H9 (cell line): ENCODE data around the gene SH3GL3. TPM values are rescaled to one million over a fixed set of nuclear protein-coding genes. Genes with fewer than 3 reads are reported as not detected.
A peak's percentile ranks its signal among the peaks of the same experiment; 100 is the strongest.

ENCODE experiments used
- DNase-seq: peaks from one replicate; pipeline ENCODE4 v3.0.0-alpha.2; 2017
- H2AFZ ChIP-seq: one replicate; pipeline ENCODE4 v1.6.1; 2013; ENCODE audit warnings: mild to moderate bottlenecking, low read length, control low read depth, moderate library complexity
- H2AK5ac ChIP-seq: 2 replicates; pipeline ENCODE4 v1.6.1; 2013; ENCODE audit warnings: low read length, control low read depth, mixed read lengths; ENCODE audit not compliant: insufficient read length
- H2BK120ac ChIP-seq: one replicate; pipeline ENCODE4 v1.6.1; 2013; ENCODE audit warnings: low read depth, mild to moderate bottlenecking, low read length, control low read depth, inconsistent platforms; ENCODE audit not compliant: poor library complexity, severe bottlenecking
- H2BK12ac ChIP-seq: 2 replicates; pipeline ENCODE4 v1.6.1; 2013; ENCODE audit warnings: low read length, control low read depth, mixed read lengths, low read depth; ENCODE audit not compliant: insufficient read length
- H2BK15ac ChIP-seq: 2 replicates; pipeline ENCODE4 v1.6.1; 2013; ENCODE audit warnings: low read depth, low read length, control low read depth
- H2BK20ac ChIP-seq: one replicate; pipeline ENCODE4 v1.6.1; 2013; ENCODE audit warnings: low read depth, mild to moderate bottlenecking, low read length, control low read depth, inconsistent platforms; ENCODE audit not compliant: poor library complexity, severe bottlenecking
- H2BK5ac ChIP-seq: 2 replicates; pipeline ENCODE4 v1.6.1; 2013; ENCODE audit warnings: low read length, control low read depth, mixed read lengths; ENCODE audit not compliant: insufficient read length
- H3K14ac ChIP-seq: 2 replicates; pipeline ENCODE4 v1.6.1; 2013; ENCODE audit warnings: low read length, control low read depth; ENCODE audit not compliant: insufficient read depth
- H3K18ac ChIP-seq: 2 replicates; pipeline ENCODE4 v1.6.1; 2013; ENCODE audit warnings: low read depth, mild to moderate bottlenecking, mixed read lengths, low read length, control low read depth; ENCODE audit not compliant: insufficient read length
- H3K23ac ChIP-seq: 2 replicates; pipeline ENCODE4 v1.6.1; 2013; ENCODE audit warnings: low read length, control low read depth, mixed read lengths, low read depth; ENCODE audit not compliant: insufficient read length
- H3K23me2 ChIP-seq: 2 replicates; pipeline ENCODE4 v1.6.1; 2013; ENCODE audit warnings: low read depth, mild to moderate bottlenecking, mixed read lengths, low read length, control low read depth; ENCODE audit not compliant: insufficient read length, poor library complexity, severe bottlenecking
- H3K27ac ChIP-seq: 2 replicates; pipeline ENCODE4 v1.5.1; 2013; ENCODE audit warnings: low read length, control low read depth, mixed read lengths, low read depth; ENCODE audit not compliant: insufficient read length
- H3K27me3 ChIP-seq: 2 replicates; pipeline ENCODE4 v1.6.1; 2013; ENCODE audit warnings: low read length, control low read depth, inconsistent platforms; ENCODE audit not compliant: insufficient read depth
- H3K4ac ChIP-seq: 2 replicates; pipeline ENCODE4 v1.6.1; 2013; ENCODE audit warnings: low read depth, mild to moderate bottlenecking, control low read depth, inconsistent platforms, low read length, moderate library complexity
- H3K4me1 ChIP-seq: 2 replicates; pipeline ENCODE4 v1.6.1; 2013; ENCODE audit warnings: low read length, control low read depth, inconsistent platforms; ENCODE audit not compliant: insufficient read depth
- H3K4me2 ChIP-seq: 2 replicates; pipeline ENCODE4 v1.6.1; 2013; ENCODE audit warnings: low read length, control low read depth, mixed read lengths; ENCODE audit not compliant: insufficient read length, insufficient read depth
- H3K56ac ChIP-seq: 2 replicates; pipeline ENCODE4 v1.6.1; 2013; ENCODE audit warnings: low read depth, mild to moderate bottlenecking, mixed read lengths, low read length, control low read depth; ENCODE audit not compliant: insufficient read length
- H3K79me1 ChIP-seq: 2 replicates; pipeline ENCODE4 v1.6.1; 2013; ENCODE audit warnings: low read depth, mild to moderate bottlenecking, moderate library complexity, low read length, control low read depth, inconsistent platforms; ENCODE audit not compliant: insufficient read depth, poor library complexity, severe bottlenecking
- H3K79me2 ChIP-seq: 2 replicates; pipeline ENCODE4 v1.6.1; 2013; ENCODE audit warnings: low read length, control low read depth, inconsistent platforms; ENCODE audit not compliant: insufficient read depth
- H3K9ac ChIP-seq: 2 replicates; pipeline ENCODE4 v1.6.1; 2013; ENCODE audit warnings: low read length, control low read depth, mixed read lengths; ENCODE audit not compliant: insufficient read length; ENCODE audit errors: extremely low read depth
- H3K9me3 ChIP-seq: one replicate; pipeline ENCODE4 v1.6.1; 2013; ENCODE audit warnings: low read depth, low read length, inconsistent platforms; ENCODE audit not compliant: control insufficient read depth
- H3T11ph ChIP-seq: one replicate; pipeline ENCODE4 v1.6.1; 2013; ENCODE audit warnings: mild to moderate bottlenecking, low read length, control low read depth, inconsistent platforms
- H4K20me1 ChIP-seq: one replicate; pipeline ENCODE4 v1.6.1; 2013; ENCODE audit not compliant: control insufficient read depth, insufficient read length, insufficient read depth
- H4K5ac ChIP-seq: 2 replicates; pipeline ENCODE4 v1.6.1; 2013; ENCODE audit warnings: low read depth, mild to moderate bottlenecking, mixed read lengths, low read length, control low read depth; ENCODE audit not compliant: insufficient read length
- H4K8ac ChIP-seq: replicated peaks from 2 replicates; pipeline ENCODE4 v1.6.1; 2013; ENCODE audit warnings: low read length, control low read depth, mixed read lengths, low read depth; ENCODE audit not compliant: insufficient read length
- H4K91ac ChIP-seq: 2 replicates; pipeline ENCODE4 v1.6.1; 2013; ENCODE audit warnings: low read depth, mild to moderate bottlenecking, moderate library complexity, mixed read lengths, low read length, control low read depth; ENCODE audit not compliant: insufficient read length
- H3K27ac Mint-ChIP-seq, 3 experiments: 2 replicates in 2 of 3; 3 replicates in 1 of 3; pipeline ENCODE4 v1.8.0; 2020 to 2021; ENCODE audit warnings: mixed read lengths in 3 of 3, mild to moderate bottlenecking in 1 of 3, moderate library complexity in 1 of 3
- H3K27me3 Mint-ChIP-seq: 2 replicates; pipeline ENCODE4 v1.8.0; 2021; ENCODE audit warnings: low read depth, mild to moderate bottlenecking, moderate library complexity, mixed read lengths
- H3K36me3 Mint-ChIP-seq, 3 experiments: 2 replicates in 2 of 3; 3 replicates in 1 of 3; pipeline ENCODE4 v1.8.0; 2020 to 2021; ENCODE audit warnings: low read depth in 3 of 3, mixed read lengths in 3 of 3; ENCODE audit not compliant: insufficient read depth in 1 of 3
- H3K4me1 Mint-ChIP-seq, 2 experiments: 2 replicates each; pipeline ENCODE4 v1.8.0; 2020; ENCODE audit warnings: mixed read lengths in 2 of 2
- H3K4me3 Mint-ChIP-seq, 2 experiments: 2 replicates in 1 of 2; 3 replicates in 1 of 2; pipeline ENCODE4 v1.8.0; 2020 to 2021; ENCODE audit warnings: mild to moderate bottlenecking in 2 of 2, mixed read lengths in 2 of 2, moderate library complexity in 1 of 2
- H3K9me3 Mint-ChIP-seq, 2 experiments: 2 replicates in 1 of 2; 3 replicates in 1 of 2; pipeline ENCODE4 v1.8.0; 2020; ENCODE audit warnings: mild to moderate bottlenecking in 2 of 2, mixed read lengths in 2 of 2, moderate library complexity in 1 of 2
- WGBS: extraction: QIAGEN DNeasy Blood & Tissue Kit; methylation state at CpG from one replicate; pipeline ENCODE4 v1.1.7; 2013; ENCODE audit warnings: missing lambda C conversion rate, low lambda C conversion rate, mixed read lengths; ENCODE audit not compliant: insufficient read length; ENCODE audit errors: extremely low coverage; 5-methylcytosine and 5-hydroxymethylcytosine counted together
- total RNA-seq: library from RNA; stranded (reverse); gene quantifications from 2 replicates; pipeline ENCODE4 v1.2.1, GENCODE V29; 2021
- TF ChIP-seq, protein P1 (sequence below): fragments of 200-600 bp; sonication (generic); conservative IDR thresholded peaks from 3 replicates; pipeline ENCODE4 v1.8.0; 2021; ENCODE audit warnings: antibody characterized with exemption, mild to moderate bottlenecking

Gene SH3GL3
- total RNA-seq, 1 experiment from 2014 or later = 11.2 TPM

GRCh38 chr15:83657549-83657948 is 210.4 kb downstream of the SH3GL3 start:
- Histone ChIP-seq H4K8ac (no peak overlapping the region), H4K91ac (no peak overlapping the region), H3K9ac (no peak overlapping the region), H3K4me1 (no peaks in the 10 kb centered on the region), H3K9me3 (no peaks in the 10 kb centered on the region), H3K79me2 (no peaks in the 10 kb centered on the region), H2BK12ac (no peak overlapping the region), H2BK5ac (no peak overlapping the region), H2AFZ (no peak overlapping the region), H4K20me1 (no peaks in the 10 kb centered on the region), H3K23me2 (peaks cover 7% of the 10 kb centered on the region), H3K14ac (no peak overlapping the region), H3K18ac (no peak overlapping the region), H3K56ac (no peak overlapping the region), H2AK5ac (no peak overlapping the region), H3K4me2 (no peak overlapping the region), H3K27me3 (peaks cover 17% of the 10 kb centered on the region; the same call in 1 of the 2 replicates), H4K5ac (no peak overlapping the region), H3K4ac (no peak overlapping the region), H2BK20ac (no peak overlapping the region), H3K23ac (no peak overlapping the region), H3T11ph (no peak overlapping the region), H2BK120ac (no peak overlapping the region), H3K27ac (no peak overlapping the region), H3K79me1 (no peaks in the 10 kb centered on the region), H2BK15ac (no peak overlapping the region)
- Mint-ChIP-seq H3K9me3 (no peaks in the 10 kb centered on the region; a peak in 1 of 5 replicates), H3K27ac (no peak overlapping the region), H3K4me3 (no peak overlapping the region), H3K36me3 (no peaks in the 10 kb centered on the region), H3K27me3 (peaks cover 44% of the 10 kb centered on the region), H3K4me1 (peaks cover 2 to 4% of the 10 kb centered on the region in 2 experiments; a peak in 2 of 4 replicates)
- DNase-seq = peak; percentile 61
- TF ChIP-seq, protein P1, sequence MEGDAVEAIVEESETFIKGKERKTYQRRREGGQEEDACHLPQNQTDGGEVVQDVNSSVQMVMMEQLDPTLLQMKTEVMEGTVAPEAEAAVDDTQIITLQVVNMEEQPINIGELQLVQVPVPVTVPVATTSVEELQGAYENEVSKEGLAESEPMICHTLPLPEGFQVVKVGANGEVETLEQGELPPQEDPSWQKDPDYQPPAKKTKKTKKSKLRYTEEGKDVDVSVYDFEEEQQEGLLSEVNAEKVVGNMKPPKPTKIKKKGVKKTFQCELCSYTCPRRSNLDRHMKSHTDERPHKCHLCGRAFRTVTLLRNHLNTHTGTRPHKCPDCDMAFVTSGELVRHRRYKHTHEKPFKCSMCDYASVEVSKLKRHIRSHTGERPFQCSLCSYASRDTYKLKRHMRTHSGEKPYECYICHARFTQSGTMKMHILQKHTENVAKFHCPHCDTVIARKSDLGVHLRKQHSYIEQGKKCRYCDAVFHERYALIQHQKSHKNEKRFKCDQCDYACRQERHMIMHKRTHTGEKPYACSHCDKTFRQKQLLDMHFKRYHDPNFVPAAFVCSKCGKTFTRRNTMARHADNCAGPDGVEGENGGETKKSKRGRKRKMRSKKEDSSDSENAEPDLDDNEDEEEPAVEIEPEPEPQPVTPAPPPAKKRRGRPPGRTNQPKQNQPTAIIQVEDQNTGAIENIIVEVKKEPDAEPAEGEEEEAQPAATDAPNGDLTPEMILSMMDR = peak; percentile 73
- WGBS = no CpG with 5 or more reads among the region's 4 CpGs
